GM12873 (cell line): ENCODE results near the gene ALAD.

ENCODE experiments used
- CTCF ChIP-seq: IDR thresholded peaks from 2 replicates; pipeline ENCODE4 v1.5.1; 2012; ENCODE audit warnings: low read depth, mild to moderate bottlenecking, moderate library complexity, low read length, control low read depth; ENCODE audit not compliant: insufficient read depth; ENCODE audit errors: missing control alignments

The ALAD gene

GRCh38 chr9:113373256-113373655 lies 27.8 kb downstream of the ALAD start:
- no peak for TF ChIP-seq CTCF

GRCh38 chr9:113372059-113372458 lies 29.0 kb downstream of the ALAD start:
- no peak for TF ChIP-seq CTCF

- TF ChIP-seq CTCF = no peak
Observed at GRCh38 chr9:113370806-113371325, 30.2 kb downstream of the ALAD start.

- no peak for TF ChIP-seq CTCF
Observed at GRCh38 chr9:113369855-113370140, 31.3 kb downstream of the ALAD start.

- TF ChIP-seq CTCF = no peak
Observed at GRCh38 chr9:113368982-113369854, 31.9 kb downstream of the ALAD start.

GRCh38 chr9:113368348-113368981 lies 32.6 kb downstream of the ALAD start:
- TF ChIP-seq CTCF = no peak

GRCh38 chr9:113364951-113365350 lies 36.1 kb downstream of the ALAD start:
- TF ChIP-seq CTCF = no peak
